Omental fat pad (tissue), 4 donors: Measurements from ENCODE around the gene ANKH. TPM values are rescaled to one million over a fixed set of nuclear protein-coding genes. Genes with fewer than 3 reads are reported as not detected.
"Not testable (repeated sequence)": the region's sequence is repeated elsewhere in the genome, so short reads cannot be mapped to it uniquely, and the experiment has no call there.

Experiments used
- ATAC-seq: fragments of 150-250 bp; one replicate; pipeline ENCODE4 v1.9.1; 2016; ENCODE audit warnings: mild to moderate bottlenecking, moderate library complexity; ENCODE audit not compliant: low FRiP score
- DNase-seq: peaks from one replicate; pipeline ENCODE4 v3.0.0-alpha.2; 2019; ENCODE audit warnings: low spot score
- total RNA-seq, 4 donors: library from RNA; depleted of rRNA; stranded (reverse); fragments of >200 nt; gene quantifications; one replicate each; pipeline ENCODE4 v1.1.0, GENCODE V29; 2016
- TF ChIP-seq, protein P1 (sequence below), 3 donors: fragments of 450-650 bp; IDR thresholded peaks; one replicate each; pipeline ENCODE4 v1.5.1; 2016 to 2017; ENCODE audit warnings: antibody characterized with exemption in 3 of 3, mild to moderate bottlenecking in 3 of 3, moderate library complexity in 2 of 3

Gene ANKH
- total RNA-seq, 4 donors from 2014 or later: 37.4 to 74.3 (median 39.2) TPM

DNA sequence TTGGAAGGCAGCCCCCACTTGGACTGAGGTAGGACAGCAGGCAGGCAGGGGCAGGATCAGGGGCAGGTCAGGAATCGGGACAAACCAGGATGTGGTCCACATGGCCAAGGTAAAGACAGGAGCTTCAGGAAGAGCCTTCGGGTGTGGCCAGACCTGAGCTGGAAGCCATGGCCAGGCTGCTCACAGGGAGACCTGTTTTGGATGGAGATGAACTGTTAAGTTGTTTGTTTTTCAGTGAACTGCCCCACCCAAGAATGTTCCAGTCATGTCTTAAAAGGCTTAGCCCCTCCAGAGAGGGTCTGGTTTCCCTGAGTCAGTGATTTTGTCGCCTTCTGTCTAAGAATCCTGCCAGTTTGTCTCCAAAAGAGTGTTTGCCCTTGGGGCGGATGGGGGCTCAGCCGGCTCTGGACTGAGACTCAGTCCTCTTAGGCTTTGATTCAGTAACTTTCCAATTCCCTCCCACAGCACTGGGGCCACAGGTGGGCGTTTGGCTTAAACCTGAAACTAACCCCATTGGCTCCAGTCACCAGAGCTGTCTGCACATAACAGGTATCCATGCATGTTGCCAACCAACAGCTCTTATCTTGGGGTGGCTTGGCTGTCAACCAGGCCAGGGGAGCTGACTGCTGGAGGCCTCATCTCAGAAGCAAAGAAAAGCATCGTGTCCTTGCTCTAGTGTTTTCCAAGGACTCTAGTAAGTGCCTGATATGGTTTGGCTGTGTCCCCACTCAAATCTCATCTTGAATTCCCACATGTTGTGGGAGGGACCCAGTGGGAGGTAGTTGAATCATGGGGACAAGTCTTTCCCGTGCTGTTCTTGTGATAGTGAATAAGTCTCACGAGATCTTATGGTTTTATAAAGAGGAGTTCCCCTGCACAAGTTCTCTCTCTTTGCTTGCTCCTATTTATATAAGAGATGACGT is 11.3 kb upstream of the ANKH start:
- TF ChIP-seq, protein P1, sequence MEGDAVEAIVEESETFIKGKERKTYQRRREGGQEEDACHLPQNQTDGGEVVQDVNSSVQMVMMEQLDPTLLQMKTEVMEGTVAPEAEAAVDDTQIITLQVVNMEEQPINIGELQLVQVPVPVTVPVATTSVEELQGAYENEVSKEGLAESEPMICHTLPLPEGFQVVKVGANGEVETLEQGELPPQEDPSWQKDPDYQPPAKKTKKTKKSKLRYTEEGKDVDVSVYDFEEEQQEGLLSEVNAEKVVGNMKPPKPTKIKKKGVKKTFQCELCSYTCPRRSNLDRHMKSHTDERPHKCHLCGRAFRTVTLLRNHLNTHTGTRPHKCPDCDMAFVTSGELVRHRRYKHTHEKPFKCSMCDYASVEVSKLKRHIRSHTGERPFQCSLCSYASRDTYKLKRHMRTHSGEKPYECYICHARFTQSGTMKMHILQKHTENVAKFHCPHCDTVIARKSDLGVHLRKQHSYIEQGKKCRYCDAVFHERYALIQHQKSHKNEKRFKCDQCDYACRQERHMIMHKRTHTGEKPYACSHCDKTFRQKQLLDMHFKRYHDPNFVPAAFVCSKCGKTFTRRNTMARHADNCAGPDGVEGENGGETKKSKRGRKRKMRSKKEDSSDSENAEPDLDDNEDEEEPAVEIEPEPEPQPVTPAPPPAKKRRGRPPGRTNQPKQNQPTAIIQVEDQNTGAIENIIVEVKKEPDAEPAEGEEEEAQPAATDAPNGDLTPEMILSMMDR (IDR thresholded peaks at IDR 0.05): no peak
- ATAC-seq: no peak
- DNase-seq: no peak

DNA sequence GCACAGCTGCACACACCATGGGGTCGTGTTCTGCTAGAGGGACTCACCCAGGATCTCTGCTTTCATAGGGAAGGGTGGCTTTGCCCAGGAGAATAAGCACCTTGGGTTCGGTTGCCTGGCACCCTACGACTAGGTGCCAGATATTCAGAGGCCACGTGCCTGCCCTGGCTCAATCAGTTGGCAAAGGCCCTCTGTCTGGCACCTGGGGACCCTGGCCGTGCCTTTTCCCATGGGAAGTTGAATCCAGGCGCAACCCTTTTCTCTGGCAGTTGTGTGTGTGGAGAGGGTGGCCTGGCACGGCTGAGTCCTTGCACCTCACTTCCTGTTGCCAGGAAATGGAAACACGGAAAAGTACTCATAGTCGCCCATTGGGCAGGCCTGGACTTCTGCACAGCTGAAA is 10.2 kb upstream of the ANKH start:
- TF ChIP-seq, protein P1 (IDR thresholded peaks at IDR 0.05): no peak

DNA sequence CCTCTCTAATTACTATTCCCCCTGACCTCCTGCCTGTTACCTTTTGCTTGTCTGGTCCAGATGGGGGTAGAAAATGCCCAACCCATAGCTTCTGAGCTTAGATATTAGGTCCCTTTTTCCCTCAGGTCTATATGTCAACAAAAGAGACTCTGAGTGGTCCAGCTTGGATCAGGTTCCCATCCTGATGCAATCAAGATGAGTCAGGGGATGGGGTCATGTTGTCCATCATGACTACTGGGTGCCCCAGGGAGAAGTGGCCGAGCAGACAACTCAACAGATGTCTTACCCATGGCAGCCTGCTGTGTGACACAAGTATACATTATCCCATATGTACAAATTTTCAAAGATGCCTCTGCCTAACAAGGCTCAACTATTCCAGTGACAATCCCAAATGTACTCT is 9.1 kb upstream of the ANKH start:
- TF ChIP-seq, protein P1 (IDR thresholded peaks at IDR 0.05): no peak
- ATAC-seq (no peak), DNase-seq (no peak)

More for the DNA sequence above, 10.2 kb upstream of the ANKH start:
- DNase-seq (no peak), ATAC-seq (no peak)

DNA sequence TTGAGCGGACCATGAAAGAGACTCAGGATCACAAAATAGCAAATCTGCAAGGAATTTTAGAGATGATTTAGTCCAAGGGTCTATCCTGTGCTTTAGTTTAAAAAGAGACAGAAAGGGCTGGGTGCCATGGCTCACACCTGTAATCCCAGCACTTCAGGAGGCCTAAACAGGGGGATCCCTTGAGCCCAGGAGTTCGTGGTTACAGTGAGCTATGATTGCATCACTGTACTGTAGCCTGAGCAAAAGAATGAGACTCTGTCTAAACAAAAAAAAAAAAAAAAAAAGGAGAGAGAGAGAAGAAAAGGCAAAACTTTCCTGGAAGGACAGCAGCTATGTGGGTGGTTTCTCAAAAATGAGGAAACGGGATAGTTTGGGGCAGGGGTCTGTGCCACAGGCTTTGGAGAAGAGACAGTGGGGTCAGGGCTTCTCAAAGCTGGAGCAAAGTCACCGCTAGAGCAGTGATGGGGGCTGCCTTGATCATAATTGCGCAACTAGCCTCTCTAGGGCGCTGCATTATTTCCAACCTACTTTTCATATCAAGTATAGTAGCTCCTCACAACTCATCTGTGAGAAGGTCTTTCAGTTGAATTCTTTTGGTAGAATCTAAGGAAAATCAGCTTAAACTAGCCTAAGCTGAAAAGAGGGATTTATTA is 8.5 kb upstream of the ANKH start:
- TF ChIP-seq, protein P1 (IDR thresholded peaks at IDR 0.05): no peak
- ATAC-seq: no peak
- DNase-seq: no peak

DNA sequence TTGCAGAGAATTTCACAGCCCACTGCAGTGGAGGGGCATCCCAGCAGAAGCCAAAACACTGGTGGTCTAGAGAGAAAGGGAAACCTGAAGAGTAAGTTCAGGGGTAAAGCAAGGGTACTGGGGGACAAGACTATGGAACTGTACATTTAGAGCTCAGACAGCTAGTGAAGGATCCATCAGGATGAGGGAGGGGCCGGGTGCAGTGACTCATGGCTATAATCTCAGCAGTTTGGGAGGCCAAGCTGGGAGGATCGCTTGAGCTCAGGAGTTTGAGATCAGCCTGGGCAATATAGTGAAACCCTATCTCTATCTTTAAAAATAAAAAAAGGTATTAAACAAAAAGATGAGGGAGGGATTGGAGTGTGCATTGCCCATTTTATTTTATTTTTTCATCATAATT is 7.8 kb upstream of the ANKH start:
- TF ChIP-seq, protein P1 (IDR thresholded peaks at IDR 0.05): no peak
- ATAC-seq: no peak
- DNase-seq: no peak

DNA sequence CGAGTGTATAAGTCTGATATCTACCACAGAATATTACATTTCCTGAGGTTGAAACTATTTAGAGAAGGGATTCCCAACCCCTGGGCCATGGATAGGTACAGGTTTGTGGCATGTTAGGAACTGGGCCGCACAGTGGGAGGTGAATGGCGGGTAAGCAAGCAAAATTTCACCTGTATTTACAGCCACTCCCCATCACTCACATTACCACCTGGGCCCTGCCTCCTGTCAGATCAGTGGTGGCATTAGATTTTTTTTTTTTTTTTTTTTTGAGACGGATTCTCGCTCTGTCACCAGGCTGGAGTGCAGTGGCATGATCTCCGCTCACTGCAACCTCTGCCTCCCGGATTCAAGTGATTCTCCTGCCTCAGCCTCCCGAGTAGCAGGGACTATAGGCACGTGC is 6.6 kb upstream of the ANKH start:
- not testable (repeated sequence) for DNase-seq, ATAC-seq

DNA sequence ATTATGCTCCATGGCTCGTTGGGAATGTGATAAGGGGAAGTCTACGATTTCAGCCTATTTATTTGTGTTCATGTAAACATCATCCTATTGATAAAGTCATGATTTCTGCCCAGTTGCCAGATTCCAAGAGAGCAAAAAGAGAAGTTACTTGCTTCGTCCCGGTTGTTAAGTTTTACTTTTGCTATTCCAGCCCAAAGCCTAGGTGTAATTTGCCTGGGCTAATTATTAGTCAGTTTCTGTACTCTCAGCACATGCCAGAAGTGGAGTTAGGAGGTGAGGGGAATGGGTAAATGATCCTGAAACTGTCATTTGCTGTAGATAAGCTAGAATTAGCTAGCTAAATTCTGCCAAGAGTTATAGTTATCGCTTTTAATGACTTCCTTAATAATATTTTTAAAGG is 4.5 kb upstream of the ANKH start:
- DNase-seq (no peak), ATAC-seq (no peak)
- TF ChIP-seq, protein P1 (IDR thresholded peaks at IDR 0.05): no peak
